HCT116 (cell line): Measurements from ENCODE around the gene ZCCHC24.

Experiments used
- ATF3 ChIP-seq: IDR thresholded peaks from 2 replicates; pipeline ENCODE4 v1.6.1; 2012
- POLR2A ChIP-seq: IDR thresholded peaks from 2 replicates; pipeline ENCODE4 v1.7.0; 2011; ENCODE audit warnings: borderline replicate concordance; ENCODE audit not compliant: insufficient read depth, insufficient read length; ENCODE audit errors: extremely low read depth
- POLR2AphosphoS5 ChIP-seq: IDR thresholded peaks from 2 replicates; pipeline ENCODE4 v1.6.1; 2011; ENCODE audit warnings: mild to moderate bottlenecking, low read depth, low read length, moderate library complexity
- SIN3A ChIP-seq: IDR thresholded peaks from 2 replicates; pipeline ENCODE4 v1.6.1; 2012; ENCODE audit warnings: low read depth
- SP1 ChIP-seq: IDR thresholded peaks from 2 replicates; pipeline ENCODE4 v1.6.1; 2012; ENCODE audit warnings: low read depth
- TF ChIP-seq, protein P1 (sequence below), 3 experiments: fragments of 200-600 bp in 1 of 3; sonication (generic) in 1 of 3; IDR thresholded peaks in 2 of 3; conservative IDR thresholded peaks in 1 of 3; 2 replicates each; pipeline ENCODE4 v1.5.1; 2012 to 2017; ENCODE audit warnings: low read depth in 2 of 3, low read length in 2 of 3, antibody characterized with exemption in 1 of 3, borderline replicate concordance in 1 of 3, control low read depth in 1 of 3, mild to moderate bottlenecking in 1 of 3, mixed read lengths in 1 of 3, mixed run types in 1 of 3, moderate library complexity in 1 of 3; ENCODE audit not compliant: insufficient read depth in 1 of 3

GRCh38 chr10:79400146-79401004 lies 45.0 kb downstream of the ZCCHC24 start:
- TF ChIP-seq, protein P1, sequence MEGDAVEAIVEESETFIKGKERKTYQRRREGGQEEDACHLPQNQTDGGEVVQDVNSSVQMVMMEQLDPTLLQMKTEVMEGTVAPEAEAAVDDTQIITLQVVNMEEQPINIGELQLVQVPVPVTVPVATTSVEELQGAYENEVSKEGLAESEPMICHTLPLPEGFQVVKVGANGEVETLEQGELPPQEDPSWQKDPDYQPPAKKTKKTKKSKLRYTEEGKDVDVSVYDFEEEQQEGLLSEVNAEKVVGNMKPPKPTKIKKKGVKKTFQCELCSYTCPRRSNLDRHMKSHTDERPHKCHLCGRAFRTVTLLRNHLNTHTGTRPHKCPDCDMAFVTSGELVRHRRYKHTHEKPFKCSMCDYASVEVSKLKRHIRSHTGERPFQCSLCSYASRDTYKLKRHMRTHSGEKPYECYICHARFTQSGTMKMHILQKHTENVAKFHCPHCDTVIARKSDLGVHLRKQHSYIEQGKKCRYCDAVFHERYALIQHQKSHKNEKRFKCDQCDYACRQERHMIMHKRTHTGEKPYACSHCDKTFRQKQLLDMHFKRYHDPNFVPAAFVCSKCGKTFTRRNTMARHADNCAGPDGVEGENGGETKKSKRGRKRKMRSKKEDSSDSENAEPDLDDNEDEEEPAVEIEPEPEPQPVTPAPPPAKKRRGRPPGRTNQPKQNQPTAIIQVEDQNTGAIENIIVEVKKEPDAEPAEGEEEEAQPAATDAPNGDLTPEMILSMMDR (IDR thresholded peaks at IDR 0.05 in 2 of 3, conservative IDR thresholded peaks at IDR 0.05 in 1 of 3; ENCODE audit: borderline replicate concordance in 1 of 3, insufficient read depth in 1 of 3, low read depth in 2 of 3, low read length in 2 of 3): peak; percentile 80 to 95 (median 90)
- TF ChIP-seq POLR2AphosphoS5 (no peak), SP1 (no peak), ATF3 (no peak), SIN3A (no peak), POLR2A (no peak)
